ENCODE data around the gene SSR2. TPM values are rescaled to one million over a fixed set of nuclear protein-coding genes. Genes with fewer than 3 reads are reported as not detected.

Gene SSR2
- total RNA-seq, 1 donor from 2014 or later: 255 TPM

GRCh38 chr1:155982106-155982505 is 38.6 kb downstream of the SSR2 start:
- Mint-ChIP-seq H3K27ac (ENCODE audit: unreplicated experiment) (peak overlapping the region; percentile 43), H3K27me3 (ENCODE audit: low read depth) (no peaks in the 10 kb centered on the region), H3K4me1 (peaks cover 59% of the 10 kb centered on the region), H3K9me3 (no peaks in the 10 kb centered on the region), H3K4me3 (peak overlapping the region; percentile 50), H3K36me3 (ENCODE audit: low read depth) (no peaks in the 10 kb centered on the region)
- no peak for TF ChIP-seq CTCF (conservative IDR thresholded peaks at IDR 0.05)
- DNase-seq (ENCODE audit: low read depth, low spot score): no peak

GRCh38 chr1:155981266-155982088 is 39.3 kb downstream of the SSR2 start:
- Mint-ChIP-seq H3K36me3 (ENCODE audit: low read depth) (no peaks in the 10 kb centered on the region), H3K27me3 (ENCODE audit: low read depth) (no peaks in the 10 kb centered on the region), H3K27ac (ENCODE audit: unreplicated experiment) (peak overlapping the region; percentile 43), H3K9me3 (no peaks in the 10 kb centered on the region), H3K4me1 (peaks cover 66% of the 10 kb centered on the region), H3K4me3 (peak overlapping the region; percentile 98)
- no peak for TF ChIP-seq CTCF (conservative IDR thresholded peaks at IDR 0.05)
- no peak for DNase-seq (ENCODE audit: low read depth, low spot score)

- Mint-ChIP-seq H3K27me3 (ENCODE audit: low read depth) (no peaks in the 10 kb centered on the region), H3K36me3 (ENCODE audit: low read depth) (no peaks in the 10 kb centered on the region), H3K4me1 (peaks cover 83% of the 10 kb centered on the region), H3K27ac (ENCODE audit: unreplicated experiment) (peak overlapping the region; percentile 75), H3K9me3 (no peaks in the 10 kb centered on the region), H3K4me3 (peak overlapping the region; percentile 98)
- no peak for DNase-seq (ENCODE audit: low read depth, low spot score)
- no peak for TF ChIP-seq CTCF (conservative IDR thresholded peaks at IDR 0.05)
These were observed 41.0 kb downstream of the SSR2 start for GRCh38 chr1:155979597-155980343.

- no peak for TF ChIP-seq CTCF (conservative IDR thresholded peaks at IDR 0.05)
- no peaks in the 10 kb centered on the region for H3K36me3 Mint-ChIP-seq (ENCODE audit: low read depth)
- no peak for DNase-seq (ENCODE audit: low read depth, low spot score)
- H3K9me3 Mint-ChIP-seq: no peaks in the 10 kb centered on the region
- peak overlapping the region; percentile 97 for H3K27ac Mint-ChIP-seq (ENCODE audit: unreplicated experiment)
- H3K27me3 Mint-ChIP-seq (ENCODE audit: low read depth): no peaks in the 10 kb centered on the region
- peak overlapping the region; percentile 98 for H3K4me3 Mint-ChIP-seq
- peaks cover 85% of the 10 kb centered on the region for H3K4me1 Mint-ChIP-seq
These were observed 41.8 kb downstream of the SSR2 start for GRCh38 chr1:155978973-155979429.

GRCh38 chr1:155978325-155978972 is 42.3 kb downstream of the SSR2 start, which contains the start of gene ARHGEF2:
TSS of gene ARHGEF2 (minus strand) at chr1:155978547. CDS start at chr1:155978427, 120 bp downstream.
- Mint-ChIP-seq H3K27me3 (ENCODE audit: low read depth) (no peaks in the 10 kb centered on the region), H3K27ac (ENCODE audit: unreplicated experiment) (peak within 1 kb of the TSS; percentile 98), H3K9me3 (no peaks in the 10 kb centered on the region), H3K4me3 (peak within 1 kb of the TSS; percentile 98), H3K36me3 (ENCODE audit: low read depth) (no peaks in the 10 kb centered on the region), H3K4me1 (peaks cover 80% of the 10 kb centered on the region)
- DNase-seq (ENCODE audit: low read depth, low spot score): peak; percentile 55
- peak; percentile 50 for TF ChIP-seq CTCF (conservative IDR thresholded peaks at IDR 0.05)

All from neural crest cell (in vitro differentiated cells).